ENCODE results near the gene KNG1. TPM values are rescaled to one million over a fixed set of nuclear protein-coding genes. Genes with fewer than 3 reads are reported as not detected.
A peak's percentile ranks its signal among the peaks of the same experiment; 100 is the strongest.
"Not testable (repeated sequence)": the region's sequence is repeated elsewhere in the genome, so short reads cannot be mapped to it uniquely, and the experiment has no call there.

Gene KNG1
- total RNA-seq, 2 donors from 2014 or later: 0.21 to 0.24 TPM

DNA sequence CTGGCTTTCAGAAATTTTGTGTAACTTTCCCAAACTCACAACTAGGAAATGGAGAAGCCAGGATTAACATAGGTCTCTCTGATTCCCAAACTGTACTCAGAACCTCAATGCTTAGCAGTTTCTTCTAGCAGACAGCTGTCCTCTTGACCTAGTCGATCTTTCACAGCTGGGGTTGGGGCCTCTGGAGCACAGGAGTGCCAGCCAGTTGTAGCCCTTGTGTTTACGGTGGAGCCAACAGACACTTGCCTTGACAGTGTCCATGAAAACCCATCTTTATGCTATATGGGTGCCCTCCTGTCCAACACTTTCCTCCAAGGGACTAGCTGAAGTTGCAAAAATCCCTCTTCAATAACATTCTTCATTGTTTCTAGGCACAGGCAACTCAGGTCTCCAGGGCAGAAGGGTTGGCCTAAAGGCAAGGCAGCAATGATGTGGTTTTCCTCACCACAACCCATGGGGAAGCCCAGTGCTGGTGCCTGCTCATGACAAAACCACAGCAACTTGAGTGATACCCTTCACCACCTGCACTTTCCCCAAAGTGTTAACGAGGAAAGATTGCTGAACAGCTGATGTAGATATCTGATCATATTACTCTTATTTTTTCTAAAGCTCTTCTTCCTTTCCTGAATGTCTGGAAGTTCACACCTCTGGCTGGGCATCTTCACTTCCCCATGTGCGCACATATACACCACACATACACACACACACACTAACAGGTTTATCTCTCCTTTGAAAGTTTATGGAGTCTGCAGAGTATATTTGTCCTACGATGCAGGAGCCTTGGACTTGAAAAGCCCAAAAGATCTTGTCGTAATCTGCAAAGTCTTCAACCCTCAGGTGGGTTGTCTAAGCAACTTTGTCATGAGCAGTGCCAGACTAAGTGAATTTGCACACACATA is 11.0 kb upstream of the KNG1 start:
- DNase-seq (no peak), ATAC-seq (no peak)
- intact Hi-C loops (cut with DNase I): loop anchor here in 1 of 2 donors (10.0 kb wide), 1 partner anchor 49 kb away; no protein-coding TSS in a partner anchor

DNA sequence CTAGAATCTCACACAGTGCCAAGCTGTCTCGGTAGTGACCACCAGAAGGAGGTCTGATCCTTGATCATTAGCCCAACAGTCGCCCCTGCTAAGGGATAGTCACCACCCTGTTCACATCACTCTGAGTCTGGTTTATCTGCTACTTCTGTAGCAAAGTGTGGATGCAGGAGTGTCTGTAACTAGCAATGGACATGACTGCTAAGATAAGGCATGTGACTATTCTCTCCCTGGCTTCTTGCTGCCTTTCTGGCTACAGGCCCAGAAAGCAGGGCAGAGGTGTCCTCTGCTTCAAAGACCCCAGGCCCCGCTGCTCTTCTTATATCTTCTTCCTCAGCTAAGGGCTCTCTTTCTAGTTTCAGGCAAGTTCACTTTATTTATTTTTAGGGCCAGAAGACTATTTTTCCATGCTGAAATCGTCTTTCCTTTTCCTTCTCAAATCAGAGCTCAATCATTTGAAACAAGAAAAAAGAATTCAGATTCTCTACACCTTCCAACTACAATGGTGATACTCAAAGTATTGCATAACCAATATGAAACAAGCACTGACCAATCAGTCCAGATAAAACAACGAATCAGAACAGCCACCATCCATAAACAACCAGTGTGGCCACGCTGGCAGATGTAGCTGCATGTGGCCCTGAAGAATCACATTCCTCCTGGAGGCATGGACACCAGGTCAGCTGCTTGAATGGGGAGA is 8.0 kb upstream of the KNG1 start:
- peak; percentile 78 to 80 for ATAC-seq

DNA sequence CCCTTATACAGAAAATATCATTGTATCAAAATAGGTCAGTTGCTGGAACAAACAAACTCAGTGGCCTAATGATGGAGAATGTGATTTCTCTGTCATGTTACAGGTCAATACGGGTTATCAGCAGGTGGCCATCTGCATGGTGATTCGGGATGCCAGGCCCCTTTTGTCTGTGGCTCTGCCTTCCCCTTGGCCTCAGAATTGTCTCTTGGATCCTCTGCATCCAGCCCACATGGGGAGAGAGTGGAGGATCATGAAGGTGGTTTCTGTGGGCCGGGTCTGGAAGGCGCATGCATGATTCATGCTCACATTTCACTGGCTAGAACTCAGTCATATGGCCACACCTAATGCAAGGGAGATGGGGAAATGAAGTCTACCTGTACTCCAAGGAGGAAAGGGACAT is 6.5 kb upstream of the KNG1 start:
- intact Hi-C loops (cut with DNase I); DNase-seq; ATAC-seq: not testable (repeated sequence)

More for the DNA sequence above, 8.0 kb upstream of the KNG1 start:
- intact Hi-C loops (cut with DNase I): loop anchor here in 1 of 2 donors (10.0 kb wide), 1 partner anchor 46 kb away; no protein-coding TSS in a partner anchor
- DNase-seq: no peak

DNA sequence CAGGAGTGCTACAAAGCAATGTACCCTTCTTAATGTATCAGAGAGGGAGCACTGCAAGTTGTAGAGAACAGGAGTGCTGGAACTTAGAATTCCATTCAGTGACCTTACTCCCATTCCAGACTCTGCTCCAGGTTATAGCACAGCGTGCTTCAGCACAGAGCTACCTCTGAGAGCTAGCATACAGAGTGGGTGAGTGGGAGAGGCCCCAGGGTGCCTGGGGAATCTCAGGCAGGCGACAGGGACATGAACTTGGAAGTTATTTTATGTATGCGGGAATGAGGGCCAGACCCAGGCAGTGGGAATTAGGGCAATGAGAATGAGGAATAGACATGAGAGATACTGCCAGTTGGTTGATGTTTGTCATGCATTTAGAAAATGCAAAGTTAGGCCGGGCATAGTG is 3.7 kb upstream of the KNG1 start:
- ATAC-seq (no peak), DNase-seq (no peak)
- intact Hi-C loops (cut with DNase I): no loop called here

DNA sequence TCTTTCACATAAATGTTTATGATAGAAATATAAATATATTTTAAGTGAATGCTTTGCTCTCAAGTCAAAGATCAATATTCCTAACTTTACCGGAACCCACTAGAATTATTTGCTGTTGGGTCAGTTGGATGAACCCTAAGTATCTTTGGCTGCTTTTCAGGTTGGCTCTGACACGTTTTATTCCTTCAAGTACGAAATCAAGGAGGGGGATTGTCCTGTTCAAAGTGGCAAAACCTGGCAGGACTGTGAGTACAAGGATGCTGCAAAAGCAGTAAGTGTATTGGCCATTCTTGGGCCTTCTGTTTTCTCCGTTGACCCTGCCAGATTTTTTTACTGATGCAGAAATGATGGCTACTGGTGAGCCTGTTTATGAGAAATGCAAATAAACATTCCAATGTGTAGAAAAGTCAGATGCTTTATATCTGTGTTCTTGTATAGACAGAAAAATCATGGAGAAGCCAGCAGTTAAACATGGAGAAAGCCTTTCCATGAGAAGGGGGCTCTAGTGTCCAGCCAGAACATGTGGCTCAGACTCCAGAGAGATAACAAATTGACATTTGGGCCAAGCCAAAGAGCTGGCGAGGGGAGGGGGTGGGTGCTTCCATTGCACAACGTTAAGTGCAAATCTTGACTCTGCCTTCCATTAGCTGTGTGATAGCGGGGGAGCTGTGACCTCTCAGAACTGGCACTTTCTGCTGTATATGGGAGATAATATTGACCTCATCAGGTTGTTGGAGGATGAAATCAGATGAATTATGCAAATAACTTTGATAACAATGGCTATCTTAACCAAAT is 3.0 kb downstream of the KNG1 start:
- intact Hi-C loops (cut with DNase I): no loop called here
- DNase-seq: no peak
- ATAC-seq: peak in 1 of 2 donors; percentile 47

DNA sequence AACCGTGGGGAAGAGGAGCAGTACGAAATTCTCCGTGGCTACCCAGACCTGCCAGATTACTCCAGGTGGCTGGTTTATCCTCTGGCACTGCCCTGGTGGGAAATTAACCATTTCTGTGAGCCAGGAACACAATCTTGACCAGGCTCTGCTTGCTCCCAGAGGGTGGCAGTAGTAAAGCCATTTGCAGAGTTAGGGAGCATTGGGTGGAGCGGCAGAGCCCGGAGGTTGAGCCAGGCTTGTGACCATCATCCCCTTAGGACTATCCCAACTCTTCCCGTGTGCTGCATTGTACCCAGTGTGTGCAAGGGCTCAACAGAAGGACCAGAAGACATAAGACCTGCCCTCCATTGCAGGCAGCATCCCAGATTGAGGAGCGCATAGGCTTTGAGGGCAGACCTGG is 5.3 kb downstream of the KNG1 start:
- ATAC-seq (no peak), DNase-seq (no peak)
- intact Hi-C loops (cut with DNase I): no loop called here

DNA sequence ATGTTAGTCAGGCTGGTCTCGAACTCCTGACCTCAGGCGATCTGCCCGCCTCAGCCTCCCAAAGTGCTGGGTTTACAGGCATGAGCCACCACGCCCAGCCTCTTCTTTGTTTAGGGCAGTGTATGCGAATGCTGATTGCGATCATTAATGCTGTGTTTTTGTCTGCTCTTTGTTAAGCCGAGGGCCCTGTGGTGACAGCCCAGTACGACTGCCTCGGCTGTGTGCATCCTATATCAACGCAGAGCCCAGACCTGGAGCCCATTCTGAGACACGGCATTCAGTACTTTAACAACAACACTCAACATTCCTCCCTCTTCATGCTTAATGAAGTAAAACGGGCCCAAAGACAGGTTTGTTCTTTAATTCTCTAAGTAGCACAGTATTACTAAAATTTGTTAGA is 7.8 kb downstream of the KNG1 start:
- no peak for ATAC-seq
- DNase-seq: no peak
- intact Hi-C loops (cut with DNase I): no loop called here

DNA sequence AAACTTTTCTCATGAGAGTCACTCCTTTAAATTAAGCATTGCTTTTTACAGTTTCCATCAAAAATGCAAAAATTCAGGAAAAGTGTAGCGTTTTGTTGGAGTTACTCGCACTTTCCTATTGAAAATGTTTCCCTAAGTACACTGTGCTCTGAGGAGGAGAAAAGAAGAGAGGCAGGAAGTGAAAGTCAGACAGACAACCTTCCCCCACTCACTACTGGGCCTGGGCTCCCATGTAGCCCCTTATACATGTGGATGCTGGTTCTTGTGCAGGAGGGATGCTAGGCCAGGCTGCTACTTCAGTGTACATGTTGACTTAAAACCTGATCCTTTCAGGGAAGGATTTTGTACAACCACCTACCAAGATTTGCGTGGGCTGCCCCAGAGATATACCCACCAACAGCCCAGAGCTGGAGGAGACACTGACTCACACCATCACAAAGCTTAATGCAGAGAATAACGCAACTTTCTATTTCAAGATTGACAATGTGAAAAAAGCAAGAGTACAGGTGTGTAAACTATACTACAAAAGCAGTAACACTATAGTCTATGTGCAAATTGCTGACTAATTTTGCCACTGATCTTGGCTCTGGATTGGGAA is 15.1 kb downstream of the KNG1 start:
- ATAC-seq (no peak), DNase-seq (no peak)
- intact Hi-C loops (cut with DNase I): no loop called here

DNA sequence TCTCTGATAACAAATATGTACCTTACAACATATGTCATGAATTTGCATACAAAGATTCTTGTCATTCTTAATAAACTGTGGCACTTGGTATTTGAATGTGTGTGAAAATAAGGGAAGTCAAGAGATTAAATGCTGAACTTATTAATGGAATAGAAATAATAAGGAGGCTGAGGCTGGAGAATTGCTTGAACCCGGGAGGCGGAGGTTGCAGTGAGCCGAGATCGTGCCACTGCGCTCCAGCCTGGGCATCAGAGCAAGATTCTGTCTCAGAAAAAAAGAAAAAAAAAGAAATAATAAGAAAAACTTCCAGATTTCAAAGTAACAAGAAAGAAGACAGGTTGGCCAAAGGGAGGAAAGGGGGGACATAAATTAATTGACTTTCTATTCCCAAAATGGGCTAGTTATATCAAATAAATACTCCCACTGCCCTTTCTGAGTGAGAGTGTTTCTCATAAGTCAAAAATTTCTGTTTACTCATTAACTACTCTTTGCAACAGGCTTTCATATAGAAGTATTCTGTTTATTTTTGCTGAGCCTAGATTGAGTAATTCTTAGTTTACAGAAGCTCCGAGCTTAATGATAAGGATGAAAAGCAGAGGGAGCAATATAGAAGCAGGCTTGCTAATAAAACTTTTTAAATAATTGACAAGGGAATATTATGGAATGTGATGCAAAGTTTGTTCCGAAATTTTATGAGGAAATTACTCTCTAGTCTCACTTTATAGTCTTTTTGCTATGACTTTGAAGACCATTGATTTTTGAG is 25.6 kb downstream of the KNG1 start:
- intact Hi-C loops (cut with DNase I): no loop called here
- no peak for DNase-seq
- ATAC-seq: no peak

DNA sequence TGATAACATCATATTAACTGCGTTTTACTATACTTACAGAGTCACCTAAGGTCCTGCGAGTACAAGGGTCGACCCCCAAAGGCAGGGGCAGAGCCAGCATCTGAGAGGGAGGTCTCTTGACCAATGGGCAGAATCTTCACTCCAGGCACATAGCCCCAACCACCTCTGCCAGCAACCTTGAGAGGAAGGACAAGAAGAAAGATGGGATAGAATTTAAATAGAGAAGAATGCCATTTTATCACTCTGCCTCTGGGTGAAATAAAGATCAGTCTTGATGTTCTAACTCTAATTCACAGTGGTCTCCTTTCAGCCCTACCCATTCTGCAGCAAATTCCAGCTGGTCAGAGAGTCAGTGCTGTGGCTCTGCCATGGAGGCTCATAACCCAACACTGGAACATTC is 26.5 kb downstream of the KNG1 start:
- ATAC-seq: no peak
- intact Hi-C loops (cut with DNase I): no loop called here

DNA sequence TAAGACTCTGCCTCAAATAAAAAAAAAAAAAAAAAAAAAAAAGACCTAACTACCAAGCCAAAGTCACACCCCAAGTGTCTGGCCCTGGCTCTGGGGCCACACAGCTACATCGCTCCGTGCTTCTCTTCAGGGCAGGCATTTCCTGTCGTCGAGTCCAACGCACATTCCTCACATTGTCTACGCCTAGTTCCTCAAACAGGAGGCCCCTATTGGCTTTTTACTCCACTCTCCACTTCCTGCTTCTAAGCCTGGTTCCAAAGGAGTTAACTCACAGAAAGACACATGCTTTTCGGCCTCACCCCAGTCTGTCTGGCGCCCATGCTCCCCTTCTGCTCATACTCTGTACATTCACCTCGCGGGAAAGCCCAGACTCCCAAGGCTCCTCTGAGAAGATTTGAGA is 28.8 kb downstream of the KNG1 start:
- ATAC-seq (peak; percentile 89 to 92), DNase-seq (peak; percentile 65)
- intact Hi-C loops (cut with DNase I): no loop called here

More for the DNA sequence above, 26.5 kb downstream of the KNG1 start:
- DNase-seq: no peak

DNA sequence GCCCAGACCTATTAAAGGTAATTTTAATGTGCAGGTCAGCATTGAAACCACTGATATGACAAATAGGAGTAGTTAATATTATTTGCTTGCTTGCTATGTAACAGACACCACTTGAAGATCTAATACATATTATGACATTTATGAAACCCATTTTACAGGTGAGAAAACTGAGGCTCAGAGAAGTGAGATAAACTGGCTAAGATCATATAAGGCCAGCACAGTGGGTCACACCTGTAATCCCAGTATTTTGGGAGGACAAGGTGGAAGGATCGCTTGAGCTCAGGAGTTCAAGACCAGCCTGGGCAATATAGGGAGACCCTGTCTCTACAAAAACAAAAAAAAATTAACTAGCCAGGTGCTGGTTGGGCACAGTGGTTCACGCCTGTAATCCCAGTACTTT is 33.2 kb downstream of the KNG1 start:
- intact Hi-C loops (cut with DNase I): loop anchor here (10.0 kb wide), 2 partner anchors 46 to 136 kb away; partner anchors contain the start of gene AHSG (in 1 of the 2)
- DNase-seq: no peak
- ATAC-seq: no peak

DNA sequence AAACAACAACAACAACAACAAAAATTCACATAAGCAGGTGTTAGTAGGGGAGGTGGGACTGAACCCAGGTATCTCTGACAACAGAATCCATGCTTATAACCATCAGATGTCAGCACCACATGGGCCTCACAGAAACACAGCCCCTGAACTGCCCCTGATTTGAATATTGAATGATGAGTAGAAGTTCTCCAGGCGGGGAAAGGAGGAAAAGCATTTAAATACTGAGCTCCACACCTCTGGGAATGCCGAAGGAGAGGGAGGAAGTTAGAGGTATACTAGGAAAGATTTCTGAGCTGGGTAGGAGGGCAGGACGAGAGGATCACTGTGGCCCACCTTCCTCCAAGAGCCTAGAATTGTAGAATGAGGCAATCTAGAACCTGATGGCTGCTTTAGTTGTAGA is 34.3 kb downstream of the KNG1 start:
- intact Hi-C loops (cut with DNase I): loop anchor here (10.0 kb wide), 2 partner anchors 47 to 137 kb away; partner anchors contain the start of gene AHSG (in 1 of the 2)
- DNase-seq: no peak
- no peak for ATAC-seq

DNA sequence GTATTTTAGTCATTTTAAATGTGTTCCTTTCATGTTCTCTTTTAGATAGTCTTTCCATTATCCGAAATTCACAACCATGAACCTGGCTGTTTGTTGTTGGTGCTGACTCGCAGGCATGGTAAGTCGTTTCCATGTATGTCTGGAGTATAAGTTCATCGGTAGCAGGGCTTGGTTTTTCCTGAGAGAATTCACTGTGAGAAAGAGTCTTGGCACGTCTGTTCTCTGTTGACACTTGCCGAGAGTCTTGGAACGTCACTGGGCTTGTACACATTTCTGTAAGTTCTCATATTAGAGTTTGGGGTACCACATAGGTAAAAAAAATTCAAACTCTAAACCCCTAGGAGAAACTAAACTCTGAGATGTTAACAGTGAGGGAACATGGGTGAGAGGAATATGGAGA is 36.8 kb downstream of the KNG1 start:
- intact Hi-C loops (cut with DNase I): loop anchor here (10.0 kb wide), 2 partner anchors 49 to 139 kb away; partner anchors contain the start of gene AHSG (in 1 of the 2)
- ATAC-seq (no peak), DNase-seq (no peak)

DNA sequence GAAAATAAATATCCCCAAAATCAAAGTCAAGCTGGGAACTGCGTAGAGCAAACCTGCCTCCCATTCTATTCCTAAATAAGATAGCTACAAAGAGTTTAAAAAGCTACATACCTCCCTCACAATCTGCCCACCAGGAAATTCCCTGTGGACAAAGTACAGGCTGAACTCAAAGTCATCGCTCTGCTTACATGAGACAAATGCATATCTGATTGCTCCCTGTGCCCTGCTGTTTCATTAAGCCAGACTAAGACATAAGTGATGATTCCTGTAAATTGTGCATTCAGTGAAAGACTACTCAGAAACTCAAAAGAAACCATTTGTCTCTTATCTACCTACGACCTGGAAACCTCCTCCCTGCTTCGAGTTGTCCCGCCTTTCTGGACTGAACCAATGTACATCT is 37.7 kb downstream of the KNG1 start:
- intact Hi-C loops (cut with DNase I): loop anchor here (10.0 kb wide), 2 partner anchors 50 to 140 kb away; partner anchors contain the start of gene AHSG (in 1 of the 2)
- DNase-seq (no peak), ATAC-seq (no peak)

DNA sequence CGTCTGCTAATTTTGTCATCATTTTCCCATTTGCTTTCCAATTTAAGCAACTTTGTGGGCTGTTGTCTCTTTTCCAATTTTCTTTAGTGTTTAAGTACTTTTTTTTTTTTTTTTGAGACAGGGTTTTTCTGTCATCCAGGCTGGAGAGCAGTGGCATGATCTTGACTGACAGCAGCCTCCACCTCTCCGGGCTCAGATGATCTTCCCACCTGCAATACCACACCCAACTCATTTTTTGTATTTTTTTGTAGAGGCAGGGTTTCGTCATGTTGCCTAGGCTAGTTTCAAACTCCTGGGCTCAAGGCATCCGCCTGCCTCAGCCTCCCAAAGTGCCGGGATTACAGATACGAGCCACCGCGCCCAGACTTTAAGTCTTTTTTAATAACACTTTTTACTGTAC is 40.1 kb downstream of the KNG1 start:
- ATAC-seq (no peak), DNase-seq (no peak)
- intact Hi-C loops (cut with DNase I): loop anchor here (10.0 kb wide), 2 partner anchors 52 to 142 kb away; partner anchors contain the start of gene AHSG (in 1 of the 2)

DNA sequence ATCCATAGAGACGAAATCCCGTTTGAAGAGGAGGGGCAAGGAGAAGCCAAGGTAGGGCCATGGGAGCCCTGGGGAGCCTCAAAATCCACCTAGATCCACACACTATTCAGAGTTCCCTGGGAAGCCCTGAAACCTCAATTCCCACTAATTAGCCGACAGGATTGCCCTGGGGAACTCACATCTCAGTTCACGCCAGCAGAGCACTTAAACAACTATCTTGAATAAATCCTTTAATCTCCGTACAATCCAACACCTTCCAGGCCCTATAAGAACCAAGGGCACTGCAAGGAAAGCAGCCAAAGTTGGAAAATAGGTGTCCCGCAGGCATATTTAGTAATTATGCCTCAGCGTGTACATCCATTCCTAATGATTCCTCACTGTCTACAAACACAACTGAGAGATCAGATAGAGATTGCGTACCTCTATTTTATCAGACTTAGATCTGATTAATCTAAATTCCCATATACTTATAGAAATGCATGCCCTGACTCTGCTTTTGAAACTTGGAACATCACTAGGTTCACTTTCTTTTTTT is 40.6 kb downstream of the KNG1 start:
- ATAC-seq: no peak
- intact Hi-C loops (cut with DNase I): loop anchor here (10.0 kb wide), 2 partner anchors 53 to 143 kb away; partner anchors contain the start of gene AHSG (in 1 of the 2)
- no peak for DNase-seq
